GM18861 (cell line): Measurements from ENCODE around the gene MAPK10.
A peak's percentile ranks its signal among the peaks of the same experiment; 100 is the strongest.
"Not testable (repeated sequence)": the region's sequence is repeated elsewhere in the genome, so short reads cannot be mapped to it uniquely, and the experiment has no call there.

Source experiments
- ATAC-seq: cut with Tn5 transposase; IDR thresholded peaks from one replicate; pipeline ENCODE4 v1.9.1; 2021; ENCODE audit not compliant: unreplicated experiment

MAPK10 gene

DNA sequence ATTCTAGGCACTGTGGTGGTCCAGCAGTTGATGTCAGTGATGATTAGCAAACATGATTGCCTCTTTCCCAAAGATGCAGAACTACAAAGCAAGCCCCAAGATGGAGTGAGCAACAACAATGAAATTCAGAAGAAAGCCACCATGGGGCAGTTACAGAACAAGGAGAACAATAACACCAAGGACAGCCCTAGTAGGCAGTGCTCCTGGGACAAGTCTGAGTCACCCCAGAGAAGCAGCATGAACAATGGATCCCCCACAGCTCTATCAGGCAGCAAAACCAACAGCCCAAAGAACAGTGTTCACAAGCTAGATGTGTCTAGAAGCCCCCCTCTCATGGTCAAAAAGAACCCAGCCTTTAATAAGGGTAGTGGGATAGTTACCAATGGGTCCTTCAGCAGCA lies 365.3 kb downstream of the MAPK10 start:
- ATAC-seq = no peak

DNA sequence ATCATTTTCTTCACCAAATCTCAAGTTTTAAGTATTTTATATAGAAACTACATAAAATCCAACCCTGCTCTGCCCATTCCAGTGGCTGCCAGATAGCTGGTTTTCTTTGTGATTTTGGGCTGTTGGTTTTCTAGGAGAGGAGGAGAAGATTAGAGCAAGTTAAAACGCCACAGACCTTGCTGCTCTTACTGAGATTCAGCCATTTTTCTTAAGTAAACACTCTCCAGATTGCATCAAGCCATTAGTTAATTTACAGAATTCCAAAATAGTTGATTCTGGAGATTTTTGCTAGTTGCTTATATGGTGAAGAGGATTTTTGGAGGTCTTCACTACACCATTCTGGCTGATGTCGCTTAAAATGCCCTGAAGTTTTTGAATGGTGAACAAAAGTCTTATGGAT lies 366.2 kb downstream of the MAPK10 start:
- no peak for ATAC-seq

DNA sequence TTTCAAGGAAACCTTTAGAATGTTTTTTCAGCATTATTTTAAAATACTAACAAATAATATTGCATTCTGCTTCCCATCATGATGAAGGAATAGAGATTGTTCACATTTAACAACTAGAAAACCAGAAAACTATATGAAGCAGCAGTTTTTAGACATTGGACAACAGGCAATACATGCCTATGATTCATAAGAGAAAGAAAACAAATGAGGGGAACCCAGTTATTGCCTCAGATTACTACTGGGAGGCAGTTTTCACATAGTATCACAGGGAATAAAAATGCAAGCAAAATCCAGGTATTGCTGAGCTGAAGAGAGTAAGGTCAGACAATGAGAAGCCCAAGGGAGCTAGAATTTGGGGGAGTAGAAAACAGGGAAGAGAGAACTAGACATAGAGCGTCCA lies 373.6 kb downstream of the MAPK10 start:
- no peak for ATAC-seq

DNA sequence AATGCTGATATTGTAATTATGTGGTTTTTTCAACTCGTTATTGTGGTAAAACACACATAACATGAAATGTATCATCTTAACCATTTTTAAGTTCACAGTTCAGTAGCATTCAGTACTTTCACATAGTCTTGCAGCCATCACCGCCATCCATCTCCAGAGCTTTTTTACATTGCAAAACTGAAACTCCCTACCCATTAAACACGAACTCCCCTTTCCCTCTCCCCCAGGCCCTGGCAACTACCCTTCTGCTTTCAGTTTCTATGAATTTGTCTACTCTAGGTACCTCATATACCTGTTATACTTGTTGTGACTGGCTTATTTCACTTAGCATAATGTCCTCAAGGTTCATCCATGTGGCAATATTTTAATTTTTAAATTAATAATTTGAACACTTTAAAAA lies 380.6 kb downstream of the MAPK10 start:
- peak; percentile 98 for ATAC-seq

DNA sequence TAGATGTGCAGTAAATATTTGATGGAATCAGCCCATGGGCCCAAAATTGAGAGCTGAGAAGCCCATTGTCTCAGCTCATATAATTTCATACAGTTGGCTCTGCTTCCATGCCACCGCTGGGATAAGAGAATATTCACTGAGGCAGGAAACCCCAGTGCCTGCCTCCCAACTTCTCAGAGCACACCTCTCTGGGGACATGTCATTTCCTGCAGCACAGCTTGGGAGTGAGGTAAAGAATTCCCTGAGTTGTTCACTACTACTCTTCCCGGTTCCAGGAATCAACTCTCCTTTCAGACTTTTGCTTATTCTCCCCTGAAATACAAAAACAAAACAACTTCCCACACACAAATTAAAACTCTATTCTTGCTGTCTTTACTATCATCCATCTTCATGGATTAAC lies 389.3 kb downstream of the MAPK10 start:
- no peak for ATAC-seq

DNA sequence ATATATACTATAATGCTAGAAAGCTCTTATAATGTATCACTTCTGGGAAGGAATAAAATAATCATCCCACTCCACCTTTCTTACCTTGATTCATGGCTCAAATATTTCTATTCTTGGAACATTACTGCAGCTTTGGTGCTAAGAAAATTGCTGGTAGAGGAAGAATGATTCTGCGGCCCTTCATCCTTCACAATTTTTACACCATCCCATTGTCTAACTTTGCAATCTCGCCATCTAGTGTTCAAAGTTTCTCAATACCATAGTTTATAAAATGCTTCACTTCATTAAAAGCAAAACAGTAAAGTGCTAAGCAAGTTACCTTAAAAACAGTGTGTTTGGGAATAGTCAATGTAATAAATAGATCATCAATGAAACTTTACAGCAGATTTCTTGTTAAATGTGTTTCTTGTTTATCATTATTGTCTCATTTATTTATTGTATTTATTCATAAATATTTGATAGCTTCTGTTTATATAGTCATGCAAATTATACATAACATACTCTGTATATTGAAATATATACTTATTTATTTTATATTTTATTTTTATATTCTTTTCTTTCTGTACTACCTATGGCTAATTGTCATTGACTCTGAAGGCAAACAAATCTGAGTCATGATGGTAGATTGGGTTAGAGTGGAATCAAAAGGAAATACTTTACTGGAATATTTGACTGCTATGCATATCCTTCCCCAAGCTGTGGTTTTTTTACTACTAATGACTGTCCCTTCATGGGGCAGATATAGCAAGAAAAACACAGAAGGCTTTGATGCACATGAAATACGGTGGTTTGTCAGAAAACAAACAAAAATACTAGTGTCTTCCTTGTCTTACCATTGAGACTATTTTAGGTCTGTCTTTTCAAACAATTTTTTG lies 390.7 kb downstream of the MAPK10 start:
- no peak for ATAC-seq

DNA sequence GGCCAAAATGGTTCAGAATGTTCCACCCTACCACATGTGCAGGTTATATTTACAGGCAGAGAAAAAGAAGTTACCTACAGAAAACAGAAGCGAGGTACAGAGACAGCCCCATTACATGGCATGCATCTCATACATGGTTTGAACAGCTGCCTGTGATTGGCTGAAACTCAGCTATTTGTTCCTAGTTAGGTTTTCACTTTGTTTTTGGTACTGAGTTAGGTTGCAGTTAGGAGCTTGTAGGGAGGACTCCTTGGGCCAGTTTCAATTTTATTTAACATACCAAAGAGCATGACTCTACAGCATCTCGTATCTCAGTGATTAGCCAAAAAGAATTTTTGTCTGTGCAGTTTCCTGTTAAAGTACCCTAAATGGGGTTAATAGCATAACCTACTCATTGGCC lies 392.0 kb downstream of the MAPK10 start:
- no peak for ATAC-seq

DNA sequence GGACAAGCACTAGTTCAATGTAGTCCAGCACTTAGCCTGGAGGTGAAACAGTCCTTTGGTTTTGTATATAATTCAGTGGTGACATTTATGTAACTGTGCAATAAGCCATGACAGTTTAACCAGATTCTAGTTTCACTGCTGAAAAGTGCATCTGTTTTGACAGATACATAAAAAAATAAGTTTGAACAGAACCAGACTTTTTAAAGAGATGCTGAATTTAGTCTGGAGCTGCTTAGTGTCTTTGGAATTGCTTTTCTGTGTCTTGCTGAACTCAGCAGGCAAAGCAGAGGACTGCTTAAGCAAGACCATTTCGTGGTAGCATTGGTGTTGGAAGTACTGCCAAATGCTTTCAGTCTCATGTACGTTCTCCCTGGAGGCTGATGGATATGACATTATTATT lies 393.5 kb downstream of the MAPK10 start:
- ATAC-seq = no peak

DNA sequence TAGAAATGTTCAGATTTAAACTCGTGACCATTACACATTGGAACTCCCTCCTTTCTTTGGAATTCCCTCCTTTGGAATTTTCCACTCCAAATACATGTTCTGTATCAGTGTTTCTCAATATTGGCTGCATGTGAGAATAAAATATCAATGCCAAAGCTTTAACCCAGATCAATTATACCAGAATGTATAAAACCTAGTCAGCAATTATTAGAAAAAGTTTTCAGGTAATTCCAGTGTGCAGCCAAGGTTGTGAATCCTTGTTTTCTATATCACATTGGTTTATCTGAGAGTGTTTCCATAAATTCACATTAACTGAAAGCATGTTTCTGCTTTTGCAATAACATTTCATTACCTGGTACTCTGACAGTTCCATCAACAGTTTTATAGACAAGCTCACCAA lies 394.3 kb downstream of the MAPK10 start:
- ATAC-seq = no peak

DNA sequence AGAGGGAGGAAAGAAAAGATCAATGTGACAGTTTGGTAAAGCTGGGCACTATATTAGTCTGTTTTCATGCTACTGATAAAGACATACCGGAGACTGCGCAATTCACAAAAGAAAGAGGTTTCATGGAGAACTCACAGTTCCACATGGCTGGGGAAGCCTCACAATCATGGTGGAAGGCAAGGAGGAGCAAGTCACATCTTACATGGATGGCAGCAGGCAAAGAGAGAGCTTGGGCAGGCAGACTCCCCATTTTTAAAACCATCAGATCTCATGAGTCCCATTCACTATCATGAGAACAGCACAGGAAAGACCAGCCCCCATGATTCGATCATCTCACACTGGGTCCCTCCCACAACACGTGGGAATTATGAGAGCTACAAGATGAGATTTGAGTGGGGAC lies 394.8 kb downstream of the MAPK10 start:
- ATAC-seq = not testable (repeated sequence)

DNA sequence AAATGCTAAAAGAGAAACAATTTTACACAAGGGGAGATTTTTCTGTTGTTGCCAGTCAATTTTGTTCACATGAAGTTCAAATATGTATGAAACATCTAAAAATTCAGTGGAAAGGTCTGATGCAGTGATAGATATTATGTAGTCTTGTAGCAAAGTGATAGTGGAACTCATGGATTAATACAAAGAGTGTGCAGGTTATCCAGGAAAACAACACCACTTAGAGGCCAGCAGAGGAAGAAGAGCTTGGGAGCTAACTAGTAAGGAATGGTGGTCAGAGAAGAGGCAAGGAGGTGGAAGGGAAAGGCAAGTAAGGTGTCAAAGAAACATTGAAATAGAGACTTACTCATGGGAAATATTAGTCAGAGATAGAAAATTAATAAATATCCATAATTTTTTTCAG lies 395.6 kb downstream of the MAPK10 start:
- ATAC-seq = no peak

DNA sequence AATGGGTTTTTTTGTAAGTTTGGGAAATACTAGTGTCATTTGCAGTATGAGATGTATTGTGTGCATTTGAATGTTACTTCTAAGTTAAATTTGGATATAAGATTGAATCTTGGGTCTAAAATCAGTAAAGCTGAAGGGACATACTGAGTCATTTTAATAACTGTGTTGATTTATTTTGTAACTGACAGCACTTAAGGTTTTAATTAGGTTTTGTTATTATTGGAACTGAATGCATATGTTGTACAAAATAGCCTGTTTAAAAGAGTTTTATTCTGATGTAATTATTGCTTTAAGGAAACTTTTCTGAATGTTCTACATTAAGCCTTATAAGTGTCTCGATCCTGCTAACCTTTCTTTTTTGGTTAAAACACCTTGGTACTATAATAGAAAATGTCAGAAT lies 396.6 kb downstream of the MAPK10 start:
- ATAC-seq = no peak

DNA sequence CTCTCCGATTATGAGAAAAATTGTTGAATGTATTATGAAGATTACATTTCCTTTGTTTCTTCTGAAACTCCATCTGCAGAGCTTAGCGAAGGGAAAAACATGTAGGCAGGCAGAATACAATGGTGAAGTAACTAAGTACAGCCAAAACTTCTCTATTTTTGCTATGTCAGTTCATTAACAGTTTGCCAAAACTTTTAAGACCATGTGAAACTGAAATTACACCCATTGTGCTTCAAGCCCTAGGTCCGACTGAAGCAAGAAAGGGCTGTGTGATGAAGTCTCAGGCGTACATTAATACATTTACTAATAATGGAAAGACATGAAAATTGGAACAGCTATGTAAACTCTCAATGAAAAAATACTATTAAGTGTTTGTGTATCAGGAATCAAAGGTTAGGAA lies 398.0 kb downstream of the MAPK10 start:
- no peak for ATAC-seq

DNA sequence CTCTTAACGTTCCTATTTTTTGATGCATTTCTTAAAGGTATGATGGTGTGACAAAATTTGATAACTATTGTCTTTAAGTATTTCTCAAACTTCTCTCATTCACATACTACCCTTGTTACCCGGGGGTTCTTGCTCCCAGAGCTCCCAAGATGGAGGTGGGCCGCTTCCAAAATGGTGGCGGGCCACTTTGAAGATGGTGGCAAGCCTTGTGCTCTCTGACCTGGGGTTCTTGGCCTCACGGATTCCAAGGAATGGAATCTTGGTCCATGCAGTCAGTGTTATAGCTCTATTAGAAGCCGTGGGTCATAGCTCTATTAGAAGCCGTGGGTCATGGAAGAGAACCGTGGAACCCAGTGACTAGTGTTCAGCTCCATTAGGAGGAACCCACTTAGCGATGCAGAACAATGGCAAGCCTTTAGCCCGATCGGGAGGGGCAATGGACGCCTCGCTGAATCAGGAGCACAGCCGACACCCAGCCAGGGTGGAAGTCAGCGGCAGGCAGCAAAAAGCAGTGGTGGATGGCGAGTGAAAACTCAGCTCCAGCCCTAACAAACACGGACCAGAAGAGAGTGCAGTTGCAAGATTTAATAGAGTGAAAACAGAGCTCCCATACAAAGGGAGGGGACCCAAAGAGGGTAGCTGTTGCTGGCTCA lies 403.4 kb downstream of the MAPK10 start:
- ATAC-seq = no peak

DNA sequence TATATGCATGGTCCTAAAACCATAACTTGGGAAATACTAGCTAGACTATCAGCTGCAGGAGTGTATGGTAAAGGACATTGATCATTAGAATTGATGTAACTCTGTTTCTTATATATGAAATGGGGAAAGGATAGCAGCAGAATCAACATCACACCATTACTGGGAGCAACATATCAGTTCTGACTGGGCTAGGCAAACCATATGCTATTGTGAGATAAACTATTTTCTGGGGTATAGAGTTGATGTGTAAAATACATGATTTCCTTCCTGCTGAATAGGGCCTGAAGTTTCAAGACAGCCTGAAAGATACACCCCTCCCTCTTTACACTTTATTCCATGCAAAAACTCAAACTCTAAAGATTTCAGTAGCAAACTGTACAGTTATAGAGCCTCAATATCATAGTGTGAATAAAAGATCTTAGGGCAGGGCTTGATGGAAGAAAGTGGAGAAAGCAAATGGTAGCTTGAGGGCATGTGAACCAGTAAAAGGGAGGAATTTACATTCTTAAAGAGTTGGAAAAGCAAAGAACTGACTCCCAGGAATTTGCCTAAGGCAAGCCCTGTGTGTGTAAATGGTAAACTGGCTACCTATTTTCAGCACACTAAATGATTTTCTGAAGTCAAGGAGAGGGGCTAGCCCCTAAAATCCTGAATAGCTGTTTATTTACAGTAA lies 404.1 kb downstream of the MAPK10 start:
- no peak for ATAC-seq

DNA sequence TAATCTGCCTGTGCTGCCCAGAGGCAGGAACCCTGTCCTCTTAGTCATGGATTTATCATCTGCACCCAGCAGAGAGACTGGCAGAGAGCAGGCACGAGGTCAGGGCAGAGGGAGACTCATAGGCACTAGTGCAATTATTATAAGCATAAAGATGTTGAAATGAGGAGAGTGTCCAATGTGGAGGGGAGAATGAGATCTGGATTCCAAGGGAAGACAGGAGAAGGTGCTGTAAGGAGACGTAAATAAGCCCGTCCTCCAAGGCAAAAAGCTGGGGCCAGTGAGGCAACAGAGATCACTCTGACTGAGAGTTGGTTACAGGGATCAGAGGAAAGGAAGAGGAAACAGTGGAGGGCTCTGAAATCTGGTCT lies 406.2 kb downstream of the MAPK10 start:
- no peak for ATAC-seq

DNA sequence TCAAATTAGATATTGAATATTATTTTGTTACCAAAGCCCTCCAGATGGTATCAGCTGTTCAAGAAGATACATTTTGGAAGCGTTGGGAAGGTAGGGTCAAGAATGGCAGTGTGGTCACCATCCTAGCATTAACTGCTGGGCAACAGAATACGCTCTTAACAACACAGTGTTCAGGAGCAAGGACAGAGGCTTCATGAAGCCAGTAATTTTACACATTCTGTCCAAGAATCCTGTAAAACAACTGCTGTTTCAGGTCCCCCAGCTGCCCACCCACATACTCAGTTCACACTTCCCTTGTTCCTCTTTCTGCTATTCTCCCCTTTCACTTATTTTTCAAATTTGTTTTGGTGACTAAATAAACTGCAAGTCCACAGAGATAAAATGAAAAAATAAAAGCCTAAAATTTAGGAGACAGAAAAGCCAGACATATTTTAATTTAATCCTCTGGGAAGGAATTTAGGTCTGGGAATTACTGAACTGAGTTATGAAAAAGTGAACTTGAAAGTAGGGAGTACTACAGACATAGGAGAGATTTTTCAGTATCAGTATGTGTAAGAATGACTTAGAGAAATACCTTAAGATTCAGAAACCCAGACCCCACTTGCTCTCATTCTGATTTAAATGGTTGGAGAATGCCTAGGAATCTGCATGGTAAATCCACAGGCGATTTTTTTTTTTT lies 406.7 kb downstream of the MAPK10 start:
- ATAC-seq = no peak

DNA sequence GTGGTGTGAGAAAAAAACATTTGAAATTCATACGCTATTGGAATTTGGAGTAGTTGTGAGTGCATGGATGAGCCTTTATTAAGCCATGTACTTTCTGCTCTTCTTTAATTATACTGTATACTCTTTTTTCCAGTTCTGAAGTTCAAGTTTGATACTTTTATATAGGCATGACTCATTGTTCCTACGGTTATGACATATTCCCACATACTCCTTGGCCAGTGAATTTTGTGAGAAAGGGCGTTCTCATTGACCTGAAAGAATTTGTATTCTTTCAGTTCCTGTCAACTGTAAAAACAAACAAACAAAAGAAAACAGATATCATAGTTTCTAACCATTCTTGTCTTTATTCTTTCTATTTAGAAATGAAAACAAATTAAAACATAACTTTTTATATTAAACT lies 407.3 kb downstream of the MAPK10 start:
- no peak for ATAC-seq

DNA sequence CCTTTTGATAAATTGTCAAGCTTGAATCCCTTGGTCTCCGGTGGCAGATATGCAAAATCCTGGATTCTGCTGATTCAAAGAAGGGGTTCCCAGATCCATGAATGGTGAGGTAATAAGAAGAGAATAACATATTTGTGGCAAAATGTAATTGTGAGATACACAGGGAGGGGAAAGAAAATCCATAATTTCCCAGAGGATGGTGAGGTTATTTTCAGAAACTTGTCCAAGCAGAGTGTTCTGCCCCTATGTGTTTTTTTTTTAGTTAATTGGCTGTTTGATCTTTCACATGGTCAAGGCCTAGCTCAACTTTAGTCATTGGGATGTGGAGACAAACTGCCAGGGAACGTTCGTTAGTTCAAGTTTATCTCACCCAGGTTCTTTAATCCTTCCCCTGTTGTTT lies 408.8 kb downstream of the MAPK10 start:
- ATAC-seq = no peak

DNA sequence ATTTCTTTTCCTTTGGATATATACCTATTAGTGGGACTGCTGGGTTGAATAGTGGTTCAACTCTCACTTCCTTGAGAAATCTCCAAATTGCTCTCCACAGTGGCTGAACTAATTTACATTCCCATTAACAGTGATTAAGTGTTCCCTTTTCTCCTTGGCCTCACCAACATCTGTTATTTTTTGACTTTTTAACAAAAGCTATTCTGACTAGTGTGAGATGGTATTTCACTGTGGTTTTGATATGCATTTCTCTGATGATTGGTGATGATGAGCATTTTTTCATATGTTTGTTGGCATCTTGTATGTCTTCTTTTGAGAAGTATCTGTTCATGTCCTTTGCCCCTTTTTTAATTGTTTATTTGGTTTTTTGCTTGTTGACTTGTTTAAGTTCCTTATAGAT lies 413.0 kb downstream of the MAPK10 start:
- ATAC-seq = no peak

DNA sequence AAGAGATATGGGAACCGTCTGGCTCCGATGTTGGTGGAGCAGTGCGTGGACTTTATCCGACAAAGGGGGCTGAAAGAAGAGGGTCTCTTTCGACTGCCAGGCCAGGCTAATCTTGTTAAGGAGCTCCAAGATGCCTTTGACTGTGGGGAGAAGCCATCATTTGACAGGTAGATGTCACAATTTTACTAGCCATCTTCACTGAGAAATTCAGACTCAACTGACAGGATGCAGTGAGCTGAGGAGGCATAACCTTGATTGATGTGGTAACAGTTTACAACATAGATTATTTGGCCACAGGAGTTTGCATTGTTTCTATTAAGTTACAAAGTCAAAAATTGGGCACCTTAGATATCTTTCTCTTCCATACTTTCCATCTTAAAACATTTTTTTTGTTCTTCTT lies 417.7 kb downstream of the MAPK10 start:
- ATAC-seq = no peak

DNA sequence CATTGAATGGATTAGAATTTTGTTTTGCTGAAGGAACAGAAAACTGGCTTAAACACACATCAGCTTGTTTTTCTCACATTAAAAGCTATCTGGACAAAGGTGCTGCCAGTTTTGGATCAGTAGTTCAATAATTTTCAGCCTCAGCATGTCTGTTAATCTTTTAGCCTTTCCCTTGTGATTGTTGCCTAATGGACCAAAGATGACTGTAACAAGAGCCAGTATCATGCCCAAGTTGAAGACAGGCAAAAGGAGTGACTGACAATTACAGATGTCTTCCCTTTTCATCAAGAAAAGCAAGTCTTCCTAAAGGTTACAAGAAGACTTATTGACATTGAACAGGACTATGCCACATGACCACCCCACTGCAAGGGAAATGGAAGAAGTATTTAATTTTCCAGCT lies 419.7 kb downstream of the MAPK10 start:
- ATAC-seq = no peak
